H1 (cell line): ENCODE results near the gene HOXD12.

Source experiments
- BRCA1 ChIP-seq: IDR thresholded peaks from 2 replicates; pipeline ENCODE4 v1.6.1; 2012; ENCODE audit warnings: low read depth, low read length, improper control_type of control experiment
- CBX5 ChIP-seq: fragments of 300-800, 300-1000 bp; sonication (generic); IDR thresholded peaks from 2 replicates; pipeline ENCODE4 v1.7.1; 2016; ENCODE audit warnings: antibody characterized with exemption, low read length, low read depth
- CEBPB ChIP-seq: IDR thresholded peaks from 2 replicates; pipeline ENCODE4 v1.6.1; 2012; ENCODE audit warnings: low read depth, low read length
- CHD1 ChIP-seq: IDR thresholded peaks from 2 replicates; pipeline ENCODE4 v1.6.1; 2012; ENCODE audit warnings: low read depth, low read length, improper control_type of control experiment
- EP300 ChIP-seq, 2 experiments: IDR thresholded peaks; 1 replicate in 1 of 2; 2 replicates in 1 of 2; pipeline ENCODE4 v1.6.1; 2011 to 2012; ENCODE audit warnings: low read depth in 2 of 2, low read length in 2 of 2, mild to moderate bottlenecking in 2 of 2, borderline replicate concordance in 1 of 2, inconsistent platforms in 1 of 2, moderate library complexity in 1 of 2
- KDM1A ChIP-seq: fragments of 200-600, 300-600 bp; sonication (generic); IDR thresholded peaks from 2 replicates; pipeline ENCODE4 v1.7.1; 2016; ENCODE audit warnings: mild to moderate bottlenecking, low read length, borderline replicate concordance
- RAD21 ChIP-seq, 2 experiments: IDR thresholded peaks in 1 of 2; conservative IDR thresholded peaks in 1 of 2; 2 replicates each; pipeline ENCODE4 v1.6.1; 2011; ENCODE audit warnings: low read depth in 2 of 2, low read length in 2 of 2, improper control_type of control experiment in 1 of 2, inconsistent platforms in 1 of 2, mild to moderate bottlenecking in 1 of 2, moderate library complexity in 1 of 2
- RFX5 ChIP-seq: IDR thresholded peaks from 2 replicates; pipeline ENCODE4 v1.6.1; 2011; ENCODE audit warnings: low read depth, low read length, improper control_type of control experiment, borderline replicate concordance
- SP4 ChIP-seq: IDR thresholded peaks from 2 replicates; pipeline ENCODE4 v1.6.1; 2012; ENCODE audit warnings: low read length, inconsistent platforms
- SUZ12 ChIP-seq: fragments of 200-600 bp; sonication (generic); IDR thresholded peaks from 2 replicates; pipeline ENCODE4 v1.6.1; 2012; ENCODE audit warnings: mild to moderate bottlenecking, inconsistent platforms, low read length, moderate library complexity, mixed read lengths
- YY1 ChIP-seq: IDR thresholded peaks from 2 replicates; pipeline ENCODE4 v1.6.1; 2011; ENCODE audit warnings: low read depth, mild to moderate bottlenecking, low read length
- TF ChIP-seq, protein P1 (sequence below), 3 experiments: IDR thresholded peaks; 1 replicate in 2 of 3; 2 replicates in 1 of 3; pipeline versions ENCODE4 v1.5.1 to v1.6.1; 2011; ENCODE audit warnings: low read length in 3 of 3, mild to moderate bottlenecking in 3 of 3, inconsistent platforms in 2 of 3, low read depth in 1 of 3, moderate library complexity in 1 of 3; ENCODE audit not compliant: insufficient read depth in 1 of 3; ENCODE audit errors: control extremely low read depth in 1 of 3

GRCh38 chr2:176076063-176076462, 23.5 kb upstream of the HOXD12 start:
- TF ChIP-seq BRCA1 (no peak), RFX5 (no peak), KDM1A (no peak), CEBPB (no peak), EP300 (IDR thresholded peaks at IDR 0.05; ENCODE audit: borderline replicate concordance in 1 of 2, low read depth in 2 of 2, low read length in 2 of 2) (no peak), SUZ12 (no peak), SP4 (no peak), RAD21 (IDR thresholded peaks at IDR 0.05 in 1 of 2, conservative IDR thresholded peaks at IDR 0.05 in 1 of 2; ENCODE audit: low read depth in 2 of 2, low read length in 2 of 2) (no peak), CHD1 (no peak), YY1 (no peak), CBX5 (no peak)
- TF ChIP-seq, protein P1, sequence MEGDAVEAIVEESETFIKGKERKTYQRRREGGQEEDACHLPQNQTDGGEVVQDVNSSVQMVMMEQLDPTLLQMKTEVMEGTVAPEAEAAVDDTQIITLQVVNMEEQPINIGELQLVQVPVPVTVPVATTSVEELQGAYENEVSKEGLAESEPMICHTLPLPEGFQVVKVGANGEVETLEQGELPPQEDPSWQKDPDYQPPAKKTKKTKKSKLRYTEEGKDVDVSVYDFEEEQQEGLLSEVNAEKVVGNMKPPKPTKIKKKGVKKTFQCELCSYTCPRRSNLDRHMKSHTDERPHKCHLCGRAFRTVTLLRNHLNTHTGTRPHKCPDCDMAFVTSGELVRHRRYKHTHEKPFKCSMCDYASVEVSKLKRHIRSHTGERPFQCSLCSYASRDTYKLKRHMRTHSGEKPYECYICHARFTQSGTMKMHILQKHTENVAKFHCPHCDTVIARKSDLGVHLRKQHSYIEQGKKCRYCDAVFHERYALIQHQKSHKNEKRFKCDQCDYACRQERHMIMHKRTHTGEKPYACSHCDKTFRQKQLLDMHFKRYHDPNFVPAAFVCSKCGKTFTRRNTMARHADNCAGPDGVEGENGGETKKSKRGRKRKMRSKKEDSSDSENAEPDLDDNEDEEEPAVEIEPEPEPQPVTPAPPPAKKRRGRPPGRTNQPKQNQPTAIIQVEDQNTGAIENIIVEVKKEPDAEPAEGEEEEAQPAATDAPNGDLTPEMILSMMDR (IDR thresholded peaks at IDR 0.05; ENCODE audit: control extremely low read depth in 1 of 3, insufficient read depth in 1 of 3, low read depth in 1 of 3, low read length in 3 of 3), result no peak
